ENCODE measurements around the gene CUBN.

DNA sequence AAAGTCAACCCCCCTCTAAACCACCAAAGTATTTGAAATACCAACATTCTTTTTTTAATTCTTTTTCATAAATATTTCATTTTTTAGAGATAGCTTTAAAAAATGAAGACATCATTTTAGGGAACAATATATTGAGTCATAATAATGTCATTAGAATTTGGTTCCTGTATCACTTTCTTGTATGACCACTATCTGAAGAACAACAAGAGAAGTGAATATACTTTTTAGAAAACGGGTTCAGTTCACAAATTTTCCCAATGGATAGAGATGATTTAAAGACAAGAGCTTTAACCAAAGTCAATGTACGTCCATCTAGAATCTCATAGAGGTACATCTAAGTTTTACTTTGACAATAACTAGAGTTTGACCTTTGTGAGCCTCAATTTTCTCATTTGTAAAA lies 48.2 kb downstream of the CUBN start:
- TF ChIP-seq ZNF274 (IDR thresholded peaks at IDR 0.05; ENCODE audit: low read depth, low read length) (no peak), YY1 (IDR thresholded peaks at IDR 0.05; ENCODE audit: insufficient read depth, insufficient read length) (no peak)

All from NT2/D1 (cell line).